ENCODE measurements around the gene SFMBT2. TPM values are rescaled to one million over a fixed set of nuclear protein-coding genes. Genes with fewer than 3 reads are reported as not detected.

Gene SFMBT2
- total RNA-seq, 3 donors from 2014 or later (not counting 1 experiment from before 2014, with no cell fraction given), result 50.4 to 70.4 (median 52.2) TPM

- intact Hi-C loops (cut with micrococcal nuclease), result loop anchor here (1.0 to 10.0 kb wide), 3 partner anchors 147 to 786 kb away; no protein-coding TSS in a partner anchor
- Mint-ChIP-seq H3K27me3 (ENCODE audit: low read depth in 2 of 2) (no peaks in the 10 kb centered on the region), H3K4me1 (peaks cover 55 to 58% of the 10 kb centered on the region in 2 donors), H3K27ac (peak overlapping the region; percentile 86 to 91), H3K4me3 (peak overlapping the region; percentile 79), H3K36me3 (no peaks in the 10 kb centered on the region), H3K9me3 (no peaks in the 10 kb centered on the region)
- WGBS (ENCODE audit: insufficient coverage), result 19% methylated on average over 2 of the region's 3 CpGs
- Histone ChIP-seq H3K27ac (ENCODE audit: low read length) (no peak overlapping the region), H3K36me3 (ENCODE audit: control insufficient read depth, insufficient read depth, low read length) (peaks cover 2% of the 10 kb centered on the region), H3K4me3 (ENCODE audit: low read length) (no peak overlapping the region), H3K27me3 (ENCODE audit: control insufficient read depth, insufficient read depth, low read length) (no peaks in the 10 kb centered on the region), H3K9me3 (ENCODE audit: control insufficient read depth, insufficient read depth, low read length) (no peaks in the 10 kb centered on the region), H3K4me1 (ENCODE audit: control insufficient read depth, insufficient read depth, low read length) (peaks cover 44% of the 10 kb centered on the region)
- peak; percentile 54 to 73 (median 70) for ATAC-seq
- TF ChIP-seq, protein P1, sequence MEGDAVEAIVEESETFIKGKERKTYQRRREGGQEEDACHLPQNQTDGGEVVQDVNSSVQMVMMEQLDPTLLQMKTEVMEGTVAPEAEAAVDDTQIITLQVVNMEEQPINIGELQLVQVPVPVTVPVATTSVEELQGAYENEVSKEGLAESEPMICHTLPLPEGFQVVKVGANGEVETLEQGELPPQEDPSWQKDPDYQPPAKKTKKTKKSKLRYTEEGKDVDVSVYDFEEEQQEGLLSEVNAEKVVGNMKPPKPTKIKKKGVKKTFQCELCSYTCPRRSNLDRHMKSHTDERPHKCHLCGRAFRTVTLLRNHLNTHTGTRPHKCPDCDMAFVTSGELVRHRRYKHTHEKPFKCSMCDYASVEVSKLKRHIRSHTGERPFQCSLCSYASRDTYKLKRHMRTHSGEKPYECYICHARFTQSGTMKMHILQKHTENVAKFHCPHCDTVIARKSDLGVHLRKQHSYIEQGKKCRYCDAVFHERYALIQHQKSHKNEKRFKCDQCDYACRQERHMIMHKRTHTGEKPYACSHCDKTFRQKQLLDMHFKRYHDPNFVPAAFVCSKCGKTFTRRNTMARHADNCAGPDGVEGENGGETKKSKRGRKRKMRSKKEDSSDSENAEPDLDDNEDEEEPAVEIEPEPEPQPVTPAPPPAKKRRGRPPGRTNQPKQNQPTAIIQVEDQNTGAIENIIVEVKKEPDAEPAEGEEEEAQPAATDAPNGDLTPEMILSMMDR (IDR thresholded peaks at IDR 0.05), result peak; percentile 54
- DNase-seq, result peak in 1 of 2 donors; percentile 72
Measured at GRCh38 chr10:7260412-7260900, 150.4 kb downstream of the SFMBT2 start.

- Mint-ChIP-seq H3K36me3 (no peaks in the 10 kb centered on the region), H3K9me3 (no peaks in the 10 kb centered on the region), H3K4me3 (peak overlapping the region; percentile 80), H3K27me3 (ENCODE audit: low read depth in 2 of 2) (no peaks in the 10 kb centered on the region), H3K4me1 (peaks cover 69 to 72% of the 10 kb centered on the region in 2 donors), H3K27ac (peak overlapping the region; percentile 86 to 91)
- no peak overlapping the region for H3K4me3 ChIP-seq (ENCODE audit: low read length)
- peaks cover 44% of the 10 kb centered on the region for H3K4me1 ChIP-seq (ENCODE audit: control insufficient read depth, insufficient read depth, low read length)
- intact Hi-C loops (cut with micrococcal nuclease), result loop anchor here (1.0 to 5.0 kb wide), 5 partner anchors 10 to 332 kb away; no protein-coding TSS in a partner anchor
- H3K27ac ChIP-seq (ENCODE audit: low read length), result peak overlapping the region; percentile 54
- WGBS (ENCODE audit: insufficient coverage), result 3% methylated on average over 7 of the region's 8 CpGs
- DNase-seq (peak; percentile 73 to 83), ATAC-seq (peak; percentile 72 to 89 (median 85))
- H3K27me3 ChIP-seq (ENCODE audit: control insufficient read depth, insufficient read depth, low read length), result no peaks in the 10 kb centered on the region
- peaks cover 2% of the 10 kb centered on the region for H3K36me3 ChIP-seq (ENCODE audit: control insufficient read depth, insufficient read depth, low read length)
- H3K9me3 ChIP-seq (ENCODE audit: control insufficient read depth, insufficient read depth, low read length), result no peaks in the 10 kb centered on the region
- TF ChIP-seq, protein P1 (IDR thresholded peaks at IDR 0.05), result no peak
Measured at GRCh38 chr10:7258948-7259523, 151.8 kb downstream of the SFMBT2 start.

GRCh38 chr10:7255517-7255916, 155.3 kb downstream of the SFMBT2 start:
- Histone ChIP-seq H3K4me3 (ENCODE audit: low read length) (no peak overlapping the region), H3K4me1 (ENCODE audit: control insufficient read depth, insufficient read depth, low read length) (peaks cover 49% of the 10 kb centered on the region), H3K9me3 (ENCODE audit: control insufficient read depth, insufficient read depth, low read length) (no peaks in the 10 kb centered on the region), H3K27ac (ENCODE audit: low read length) (no peak overlapping the region), H3K27me3 (ENCODE audit: control insufficient read depth, insufficient read depth, low read length) (no peaks in the 10 kb centered on the region), H3K36me3 (ENCODE audit: control insufficient read depth, insufficient read depth, low read length) (peaks cover 2% of the 10 kb centered on the region)
- no peaks in the 10 kb centered on the region for H3K27me3 Mint-ChIP-seq (ENCODE audit: low read depth in 2 of 2)
- peak overlapping the region; percentile 54 to 70 for H3K27ac Mint-ChIP-seq
- H3K4me3 Mint-ChIP-seq, result peak overlapping the region; percentile 49
- TF ChIP-seq, protein P1 (IDR thresholded peaks at IDR 0.05), result no peak
- intact Hi-C loops (cut with micrococcal nuclease), result loop anchor here (5.0 kb wide), 3 partner anchors 62 to 328 kb away; no protein-coding TSS in a partner anchor
- H3K9me3 Mint-ChIP-seq, result no peaks in the 10 kb centered on the region
- DNase-seq, result no peak
- WGBS (ENCODE audit: insufficient coverage), result 56% methylated on average over 2 of the region's 2 CpGs
- no peaks in the 10 kb centered on the region for H3K36me3 Mint-ChIP-seq
- peak in 2 of 3 donors; percentile 17 to 31 for ATAC-seq
- H3K4me1 Mint-ChIP-seq, result peaks cover 84 to 87% of the 10 kb centered on the region in 2 donors

Measured in natural killer cell (primary cell).